Ovary (tissue), 10 donors: ENCODE data around the gene ZNF17. TPM values are rescaled to one million over a fixed set of nuclear protein-coding genes. Genes with fewer than 3 reads are reported as not detected.
A peak's percentile ranks its signal among the peaks of the same experiment; 100 is the strongest.

Source experiments
- DNase-seq, 5 donors: peaks; one replicate each; pipeline ENCODE4 v3.0.0-alpha.2; 2019 to 2020
- H3K27ac ChIP-seq, 2 donors: fragments of 200-600 bp; one replicate each; pipeline versions ENCODE4 v1.5.1 to v1.8.0; 2019 to 2022
- H3K27me3 ChIP-seq: fragments of 200-600 bp; one replicate; pipeline ENCODE4 v1.8.0; 2022
- H3K36me3 ChIP-seq: fragments of 200-600 bp; sonication (generic); one replicate; pipeline ENCODE4 v1.5.1; 2019
- H3K4me1 ChIP-seq: one replicate; pipeline ENCODE4 v1.8.1; 2013; ENCODE audit warnings: mild to moderate bottlenecking, moderate library complexity; ENCODE audit not compliant: insufficient read depth
- H3K4me3 ChIP-seq: fragments of 200-600 bp; sonication (generic); one replicate; pipeline ENCODE4 v1.5.1; 2017
- H3K9me3 ChIP-seq, 2 donors: fragments of 200-600 bp in 1 of 2; sonication (generic) in 1 of 2; one replicate each; pipeline versions ENCODE4 v1.5.1 to v1.8.1; 2013 to 2019; ENCODE audit warnings: mild to moderate bottlenecking in 1 of 2, moderate library complexity in 1 of 2
- CTCF ChIP-seq, 3 donors: fragments of 450-650 bp in 2 of 3; fragments of 200-600 bp in 1 of 3; IDR thresholded peaks; one replicate each; pipeline versions ENCODE4 v1.5.1 to v1.8.0; 2016 to 2022; ENCODE audit warnings: antibody characterized with exemption in 3 of 3, mild to moderate bottlenecking in 1 of 3
- EP300 ChIP-seq: sonication (generic); formaldehyde crosslinking; IDR thresholded peaks from one replicate; pipeline ENCODE4 v1.6.1; 2017; ENCODE audit warnings: antibody characterized with exemption
- POLR2A ChIP-seq: fragments of 450-650 bp; IDR thresholded peaks from one replicate; pipeline ENCODE4 v1.6.1; 2017; ENCODE audit warnings: antibody characterized with exemption, mild to moderate bottlenecking, moderate library complexity
- WGBS, 3 donors: extraction: QIAGEN DNeasy Blood & Tissue Kit in 1 of 3; methylation state at CpG; one replicate each; pipeline versions ENCODE4 v1.1.5 to v1.1.7; 2013 to 2017; 5-methylcytosine and 5-hydroxymethylcytosine counted together
- intact Hi-C, 4 donors: fragments of 100-400 bp; cut with DNase I; formaldehyde crosslinking; loops; one replicate each; pipeline versions ENCODE4 v1.11.0 to v1.15.1; 2022 to 2023
- long read RNA-seq, 3 donors: library from polyadenylated mRNA in 2 of 3; unstranded in 2 of 3; transcript quantifications; one replicate each; pipeline ENCODE4 v2.0.0 and lab custom pipeline, GENCODE V29; 2021 to 2026
- polyA plus RNA-seq, 2 donors: library from polyadenylated mRNA; stranded (reverse); fragments of 200-250 nt in 1 of 2; fragments of 350-450 nt in 1 of 2; fragmentation: Illumina TruSeq in 1 of 2; extraction: RNeasy Lipid Tissue Mini Kit (QIAGEN cat#74804) in 1 of 2; gene quantifications; one replicate each; pipeline ENCODE4 v1.2.3, GENCODE V29; 2013 to 2014
- total RNA-seq, 7 donors: library from RNA; depleted of rRNA in 2 of 7; stranded (reverse); fragments of >200 nt in 2 of 7; fragmentation: NEBNext Ultra II Directional in 3 of 7; extraction: Animal tissue kit (Norgen Biotek cat#: 25700) in 3 of 7; gene quantifications; one replicate each; pipeline versions ENCODE4 v1.1.0 to v1.2.4, GENCODE V29; 2016 to 2023
- donor health status: DM: no; HTN: no; CAD: no; lungs with moderate emphysema.
- donor health status: DM: no; HTN: no; CAD: no.
- donor health status: Bipolar disorder and iron deficiency.
- donor health status: DM: yes; HTN: yes; CAD: no.
- donor health status: DM: no; HTN: no; CAD: no.
- donor health status: DM: yes; HTN: yes; CAD: no.

ZNF17 gene
- total RNA-seq (10 to 100 TPM in 6 of 7 donors, 1 to 10 TPM in 1; 5.4 to 22.4 (median 18.7) TPM), polyA plus RNA-seq (1 to 10 TPM; 6.3 to 7.2 TPM)
- long read RNA-seq, donor 1, transcript ZNF17-201 (4 exons, 2,716 nt): major isoform, 6 of 9 reads
- long read RNA-seq, donor 1, partial matches to known transcripts: 0 of 9 reads
- long read RNA-seq, donor 1, other reads (novel, unspliced or antisense): 1 of 9 reads
- long read RNA-seq, donor 2, partial matches to known transcripts: 0 of 4 reads
- long read RNA-seq, donor 2, other reads (novel, unspliced or antisense): 0 of 4 reads
- long read RNA-seq, donor 3, transcript ZNF17-201 (4 exons, 2,716 nt): major isoform, 6 of 7 reads
- long read RNA-seq, donor 3, partial matches to known transcripts: 0 of 7 reads
- long read RNA-seq, donor 3, other reads (novel, unspliced or antisense): 0 of 7 reads

- no peaks in the 10 kb centered on the region for H3K27me3 ChIP-seq
- peaks cover 5% of the 10 kb centered on the region for H3K4me1 ChIP-seq
- no peaks in the 10 kb centered on the region for H3K36me3 ChIP-seq
- TF ChIP-seq POLR2A (no peak), CTCF (IDR thresholded peaks at IDR 0.05) (no peak), EP300 (no peak)
- H3K4me3 ChIP-seq: peak within 1 kb of the TSS; percentile 70
- peak within 1 kb of the TSS in 1 of 2 donors; percentile 31 for H3K27ac ChIP-seq
- peaks cover 1 to 26% of the 10 kb centered on the region in 2 donors for H3K9me3 ChIP-seq
- WGBS, 3 donors: 0 to 1% (median 0%) methylated on average over 46 to 55 of the region's 55 CpGs
- intact Hi-C loops: no loop called here
- peak; percentile 89 to 93 (median 92) for DNase-seq
These were observed at the start of gene ZNF17 for GRCh38 chr19:57410877-57411671. Gene ZNF17 (plus strand): TSS chr19:57411161. CDS start chr19:57413616, 2,455 bp downstream.

- H3K4me3 ChIP-seq: no peak overlapping the region
- WGBS, 3 donors: 77 to 83% (median 77%) methylated on average over 2 of the region's 2 CpGs
- intact Hi-C loops: loop anchor here in 1 of 4 donors (5.0 kb wide), 1 partner anchor 80 kb away; the partner anchor contains the start of gene ZNF460
- DNase-seq: no peak
- H3K36me3 ChIP-seq: no peaks in the 10 kb centered on the region
- H3K4me1 ChIP-seq: peaks cover 6% of the 10 kb centered on the region
- no peaks in the 10 kb centered on the region for H3K27me3 ChIP-seq
- TF ChIP-seq EP300 (no peak), POLR2A (no peak), CTCF (IDR thresholded peaks at IDR 0.05) (no peak)
- peaks cover 0 to 23% of the 10 kb centered on the region in 2 donors for H3K9me3 ChIP-seq
- peak overlapping the region in 1 of 2 donors; percentile 98 for H3K27ac ChIP-seq
These were observed 48.5 kb upstream of the ZNF17 start for GRCh38 chr19:57362419-57362818.

- Histone ChIP-seq H3K4me1 (peaks cover 6% of the 10 kb centered on the region), H3K27me3 (no peaks in the 10 kb centered on the region), H3K4me3 (peak within 1 kb of the TSS; percentile 74), H3K9me3 (peaks cover 0 to 18% of the 10 kb centered on the region in 2 donors), H3K27ac (peak within 1 kb of the TSS; percentile 70 to 98), H3K36me3 (no peaks in the 10 kb centered on the region)
- DNase-seq: peak; percentile 99 to 100 (median 99)
- TF ChIP-seq EP300 (peak; percentile 92), CTCF (IDR thresholded peaks at IDR 0.05) (no peak), POLR2A (peak; percentile 76)
- intact Hi-C loops: loop anchor here in 1 of 4 donors (5.0 kb wide), 1 partner anchor 81 kb away; the partner anchor contains the start of gene ZNF460
- 1% methylated on average over 47 of the region's 47 CpGs for WGBS, 3 donors
These were observed 47.8 kb upstream of the ZNF17 start, which contains the start of the genes TRAPPC2B and ZNF547 for GRCh38 chr19:57362997-57363687. Gene TRAPPC2B (plus strand): TSS chr19:57363551. CDS start chr19:57364834, 1,283 bp downstream. Gene ZNF547 (plus strand): TSS chr19:57363551. CDS start chr19:57368556, 5,005 bp downstream.
